Measurements from ENCODE around the gene HUS1B.
"Not testable (repeated sequence)": the region's sequence is repeated elsewhere in the genome, so short reads cannot be mapped to it uniquely, and the experiment has no call there.

The HUS1B gene

DNA sequence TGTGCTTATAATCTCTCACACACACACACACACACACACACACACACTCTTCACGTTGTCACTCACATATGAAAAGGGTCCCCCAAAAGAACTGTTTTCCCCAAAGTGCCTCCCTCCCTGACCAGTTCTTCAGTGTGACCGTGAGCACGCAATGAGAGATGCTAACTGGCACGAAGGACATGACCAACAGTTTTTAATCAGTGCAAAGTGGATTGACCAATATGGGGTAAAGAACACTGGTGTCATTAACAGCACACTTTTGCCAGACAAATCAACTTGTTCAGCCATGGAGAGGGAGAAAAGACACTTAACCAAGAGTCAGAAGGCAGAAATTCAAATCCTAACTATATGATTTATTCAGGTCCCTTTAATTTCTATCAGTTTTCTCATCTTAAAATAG is 21.0 kb upstream of the HUS1B start:
- DNase-seq = no peak

- DNase-seq = no peak
Measured at GRCh38 chr6:674956-675355, 18.1 kb upstream of the HUS1B start.

GRCh38 chr6:674406-674805 is 17.5 kb upstream of the HUS1B start:
- DNase-seq = no peak

DNA sequence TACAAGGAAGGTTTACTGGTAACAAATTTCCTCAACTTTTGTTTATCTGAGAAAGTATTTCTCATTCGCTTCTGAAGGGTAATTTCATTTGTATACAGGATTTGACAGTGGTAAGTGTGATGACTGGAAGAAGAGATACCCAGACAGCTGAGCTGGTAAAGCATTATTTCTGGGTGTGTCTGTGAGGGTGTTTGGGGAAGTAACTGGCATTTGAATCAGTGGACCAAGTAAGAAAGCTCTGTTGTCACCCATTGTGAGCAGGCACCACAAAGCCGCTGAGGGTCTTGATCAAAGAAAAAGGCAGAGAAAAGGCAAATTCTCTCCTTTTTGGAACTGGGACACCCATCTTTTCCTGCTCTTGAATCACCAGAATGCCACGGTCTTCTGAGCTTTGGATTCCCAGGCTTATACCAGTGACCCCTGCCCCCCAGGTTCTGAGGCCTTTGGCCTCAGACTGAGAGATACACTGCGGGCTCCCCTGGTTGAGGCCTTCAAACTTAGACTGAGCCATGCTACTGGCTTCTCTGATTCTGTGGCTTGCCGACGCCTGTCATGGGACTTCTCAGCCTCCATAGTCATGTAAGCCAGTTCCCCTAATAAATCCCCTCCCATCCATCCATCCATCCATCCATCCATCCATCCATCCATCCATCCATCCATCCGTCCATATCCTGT is 10.5 kb upstream of the HUS1B start:
- no peak for DNase-seq

DNA sequence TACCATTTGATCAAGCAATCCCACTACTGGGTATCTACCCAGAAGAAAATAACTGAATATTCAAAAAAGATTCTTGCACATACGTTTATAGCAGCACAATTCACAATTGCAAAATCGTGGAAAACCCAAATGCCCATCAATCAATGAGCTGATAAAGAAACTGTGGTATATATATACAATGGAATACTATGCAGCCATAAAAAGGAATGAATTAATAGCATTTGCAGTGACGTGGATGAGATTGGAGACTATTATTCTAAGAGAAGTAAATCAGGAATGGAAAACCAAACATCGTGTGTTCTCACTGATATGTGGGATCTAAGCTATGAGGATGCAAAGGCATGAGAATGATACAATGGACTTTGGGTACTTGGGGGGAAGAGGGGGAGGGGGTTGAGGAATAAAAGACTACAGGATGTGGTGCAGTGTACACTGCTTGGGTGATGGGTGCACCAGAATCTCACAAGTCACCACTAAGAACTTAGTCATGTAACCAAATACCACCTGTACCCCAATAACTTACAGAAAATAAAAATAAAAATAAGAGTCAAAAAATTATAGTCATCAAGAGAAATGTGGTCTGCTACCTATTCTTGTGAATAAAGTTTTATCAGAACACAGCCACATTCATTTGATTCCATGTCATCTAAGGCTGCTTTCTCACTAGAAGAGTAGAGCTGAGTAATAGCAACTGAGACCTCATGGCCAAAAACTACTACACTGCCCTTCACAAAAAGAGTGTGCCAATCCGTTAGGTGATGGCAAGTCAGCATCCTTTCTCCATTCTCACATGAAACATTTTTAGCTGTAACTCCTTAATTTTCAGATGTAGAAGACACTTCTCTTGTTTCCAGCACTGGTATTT is 8.7 kb upstream of the HUS1B start:
- no peak for DNase-seq

GRCh38 chr6:663788-664187 is 6.9 kb upstream of the HUS1B start:
- not testable (repeated sequence) for DNase-seq

DNA sequence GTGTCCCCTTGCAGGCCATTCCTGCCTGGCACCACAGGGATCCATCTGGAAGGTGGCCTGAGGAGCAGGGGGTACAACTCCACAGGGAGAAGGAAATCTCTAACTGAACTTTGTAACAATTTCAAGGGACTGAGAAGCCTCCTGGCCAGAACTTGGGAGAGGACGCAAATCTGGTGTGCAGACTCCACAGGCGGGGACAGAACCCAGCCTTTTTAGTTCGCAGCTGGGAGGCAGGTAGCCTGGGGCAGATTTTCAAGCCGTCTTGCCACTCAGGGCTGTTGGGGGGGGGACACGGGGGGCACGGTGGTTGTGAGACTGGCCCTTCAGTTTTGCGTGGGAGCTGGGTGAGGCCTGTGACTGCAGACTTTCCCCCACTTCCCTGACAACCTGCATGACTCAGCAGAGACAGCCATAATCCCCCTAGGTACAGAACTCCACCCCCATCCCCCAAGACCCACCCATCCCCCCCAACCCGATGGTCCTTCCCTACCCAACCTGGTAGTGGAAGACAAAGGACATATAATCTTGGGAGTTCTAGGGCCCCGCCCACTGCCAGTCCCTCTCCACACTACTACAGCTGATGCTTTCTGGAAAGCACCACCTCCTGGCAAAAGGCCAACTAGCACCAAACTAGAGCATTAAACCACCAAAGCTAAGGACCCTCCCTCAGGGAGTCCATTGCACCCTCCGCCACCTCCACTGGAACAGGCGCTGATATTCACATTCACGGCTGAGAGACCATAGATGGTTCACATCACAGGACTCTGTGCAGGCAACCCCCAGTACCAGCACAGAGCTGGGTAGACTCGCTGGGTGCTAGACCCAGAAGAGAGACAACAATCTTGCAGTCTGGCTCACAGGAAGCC is 3.0 kb upstream of the HUS1B start:
- peak; percentile 6 for DNase-seq

DNA sequence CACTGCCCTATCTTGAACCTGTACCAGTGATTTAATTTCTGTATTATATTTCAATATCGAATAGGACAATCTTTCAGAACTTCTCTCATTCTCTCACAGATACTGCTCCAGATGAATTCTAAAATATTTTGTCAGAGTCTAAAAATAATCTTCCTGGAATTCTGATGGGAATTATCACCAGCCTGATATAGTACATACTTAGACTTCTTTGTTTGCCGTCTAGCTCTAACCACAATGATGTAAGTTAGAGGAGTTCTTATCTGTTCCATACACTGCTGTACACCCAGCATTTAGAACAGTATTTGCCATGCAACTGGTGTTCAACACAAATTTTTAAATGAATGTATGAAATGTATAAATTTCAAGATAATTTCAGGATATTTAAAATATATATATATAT is 1.3 kb upstream of the HUS1B start:
- DNase-seq = no peak

DNA sequence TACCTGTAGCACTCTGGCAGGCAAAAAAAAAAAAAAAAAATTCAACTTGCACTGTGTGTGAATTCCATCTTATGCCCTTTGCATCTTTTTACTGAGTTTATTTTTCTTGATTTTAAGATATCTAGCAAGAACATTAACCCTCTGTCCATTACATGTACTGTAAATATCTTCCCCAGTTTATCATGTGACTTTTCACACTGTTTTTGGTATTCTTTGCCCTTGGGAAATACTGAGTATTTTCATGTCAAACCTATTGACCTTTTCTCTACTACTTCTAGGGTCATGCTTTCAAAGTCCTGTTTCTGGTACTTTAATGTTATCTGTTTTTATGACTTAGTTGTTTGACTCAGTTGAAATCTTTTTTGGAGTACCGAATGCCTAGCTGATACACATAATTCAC is 843 bp upstream of the HUS1B start:
- DNase-seq = no peak

- DNase-seq = no peak
Measured at GRCh38 chr6:654136-654535, 2.8 kb downstream of the HUS1B start.

DNA sequence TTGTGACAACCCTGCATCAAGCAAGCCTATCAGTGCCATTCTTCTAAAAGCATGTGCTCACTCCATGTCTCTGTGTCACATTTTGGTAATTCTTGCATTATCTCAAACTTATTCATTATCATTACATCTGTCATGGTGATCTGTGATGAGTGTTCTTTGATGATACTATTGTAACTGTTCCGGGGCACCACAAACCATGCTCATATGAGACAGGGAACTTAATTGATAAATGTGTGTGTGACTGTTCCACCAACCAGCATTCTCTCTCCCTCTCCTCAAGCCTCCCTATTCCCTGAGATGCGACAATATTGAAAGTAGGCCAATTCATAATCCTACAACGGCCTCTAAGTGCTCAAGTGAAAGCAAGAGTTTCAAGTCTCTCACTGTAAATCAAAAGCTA is 4.0 kb downstream of the HUS1B start:
- no peak for DNase-seq

DNA sequence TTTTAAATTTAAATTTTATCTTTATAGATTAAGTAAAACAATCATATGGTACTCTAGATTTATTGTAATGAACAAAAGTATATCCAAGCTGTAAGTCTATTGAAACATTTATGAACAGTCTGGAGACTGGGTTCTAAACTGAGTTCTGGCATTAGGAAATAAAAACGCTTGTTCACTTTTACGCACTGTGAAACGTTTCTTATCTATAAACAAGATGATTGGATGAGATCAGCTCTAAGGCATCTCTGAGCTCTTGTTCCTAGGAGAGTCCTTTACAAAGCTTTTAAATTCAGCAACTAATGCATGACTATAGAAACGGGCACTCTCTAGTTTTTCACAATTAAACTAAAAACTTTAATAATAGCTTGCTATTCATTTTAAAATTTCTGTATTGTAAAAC is 6.8 kb downstream of the HUS1B start:
- DNase-seq = no peak

DNA sequence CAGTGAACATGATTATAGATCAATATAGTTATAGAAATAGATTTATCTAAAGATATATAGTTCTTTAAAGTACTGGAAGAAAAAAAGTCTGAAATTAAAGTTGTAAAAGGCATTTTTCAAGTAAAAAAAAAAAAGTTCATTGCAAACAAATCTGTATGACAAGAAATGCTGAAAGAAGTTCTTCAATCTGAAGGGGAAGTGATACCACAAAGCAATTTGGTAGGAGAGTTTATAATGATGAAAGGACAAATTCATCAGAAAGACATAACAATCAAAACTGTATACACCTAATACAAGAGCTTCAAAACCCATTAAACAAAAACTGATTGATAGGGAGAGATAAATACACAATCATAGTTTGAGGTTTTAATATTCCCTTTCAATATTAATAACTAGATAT is 14.1 kb downstream of the HUS1B start:
- no peak for DNase-seq

- DNase-seq = no peak
Measured at GRCh38 chr6:641225-641985, 15.5 kb downstream of the HUS1B start.

DNA sequence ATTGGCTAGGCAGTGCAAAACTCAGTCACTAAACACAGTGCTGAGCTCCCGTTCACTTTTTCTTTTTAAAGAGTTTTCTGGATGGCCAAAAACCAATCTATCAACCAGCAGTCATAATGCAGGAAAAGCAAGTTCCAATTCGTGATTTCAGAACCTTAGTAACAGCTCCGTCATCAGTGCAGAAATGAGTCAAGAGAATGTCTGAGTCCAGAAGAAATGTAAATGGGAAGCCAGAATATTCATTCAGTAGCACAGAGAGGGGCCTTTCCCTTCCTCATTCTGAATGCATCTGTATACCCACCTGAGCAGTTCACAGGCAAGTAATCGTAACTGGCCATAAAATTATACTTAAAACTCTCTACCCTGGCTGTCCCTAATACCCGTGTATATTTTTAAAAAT is 20.4 kb downstream of the HUS1B start:
- DNase-seq = no peak

- DNase-seq = no peak
Measured at GRCh38 chr6:635233-635632, 21.7 kb downstream of the HUS1B start.

- DNase-seq = no peak
Measured at GRCh38 chr6:633611-634010, 23.3 kb downstream of the HUS1B start.

GRCh38 chr6:628766-629165 is 28.1 kb downstream of the HUS1B start:
- no peak for DNase-seq

- DNase-seq = no peak
Measured at GRCh38 chr6:626236-626635, 30.7 kb downstream of the HUS1B start.

GRCh38 chr6:624979-625378 is 31.9 kb downstream of the HUS1B start:
- no peak for DNase-seq

DNA sequence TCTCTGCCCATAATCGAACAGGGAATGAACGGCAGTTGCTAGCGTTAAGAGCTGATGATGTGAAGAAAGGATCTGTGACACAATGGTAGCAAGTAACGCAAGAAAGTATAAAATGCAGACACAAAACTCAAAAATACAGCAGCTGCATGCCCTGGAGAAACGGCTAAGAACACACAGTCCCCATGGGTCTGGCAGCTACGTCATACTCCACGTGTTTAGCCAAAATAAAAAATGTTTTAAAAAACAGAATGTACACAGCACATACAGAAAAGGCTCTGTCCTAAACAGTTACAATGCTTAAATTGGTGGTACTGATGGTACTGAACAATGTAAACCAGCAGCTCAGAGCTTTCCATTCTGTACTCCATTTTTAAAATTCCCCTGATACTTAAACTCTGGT is 34.4 kb downstream of the HUS1B start:
- DNase-seq = no peak

GRCh38 chr6:621931-622330 is 35.0 kb downstream of the HUS1B start:
- DNase-seq = no peak

DNA sequence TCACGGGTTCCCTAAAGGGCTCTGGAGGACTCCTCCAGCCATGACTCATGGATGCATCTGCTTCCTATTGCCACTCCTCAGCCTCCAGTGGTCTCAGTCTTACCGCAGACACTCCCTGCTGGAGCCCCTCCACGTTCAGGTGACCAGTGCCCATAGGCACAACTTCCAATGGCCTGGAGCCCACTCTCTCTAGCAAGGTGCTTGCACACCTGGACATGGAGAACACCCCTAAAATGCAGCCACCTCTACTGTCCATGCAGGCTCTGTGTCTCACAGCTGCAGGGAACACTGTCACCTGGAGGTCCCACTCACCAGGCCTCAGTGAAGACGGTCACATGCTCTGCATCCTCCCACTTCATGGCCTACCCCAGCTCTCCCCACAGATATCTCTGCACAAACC is 36.0 kb downstream of the HUS1B start:
- no peak for DNase-seq
